SK-N-SH (cell line): ENCODE data around the gene SKIC8. TPM values are rescaled to one million over a fixed set of nuclear protein-coding genes. Genes with fewer than 3 reads are reported as not detected.

Experiments used
- CTCF ChIA-PET: fragments of 300-600, 350-600 bp; formaldehyde crosslinking; extraction: SDS; loops from one replicate; lab custom pipeline; 2021; lab: Yijun Ruan, JAX
- POLR2A ChIA-PET: fragments of 350-600 bp; sonication (Branson Sonifier 250); formaldehyde crosslinking; extraction: SDS; loops from one replicate; lab custom pipeline; 2020; ENCODE audit warnings: antibody characterized with exemption, inconsistent platforms; lab: Yijun Ruan, JAX
- DNase-seq: peaks from one replicate; pipeline ENCODE4 v3.0.0; 2012
- H2AFZ ChIP-seq: fragments of 200-600 bp; sonication (generic); 2 replicates; pipeline ENCODE4 v1.8.1; 2016; ENCODE audit warnings: antibody characterized with exemption, mild to moderate bottlenecking, low read depth
- H3F3A ChIP-seq: fragments of 200-600 bp; sonication (generic); replicated peaks from 2 replicates; pipeline ENCODE3; 2016; ENCODE audit warnings: antibody characterized with exemption, mild to moderate bottlenecking; ENCODE audit not compliant: insufficient read depth
- H3K27ac ChIP-seq, 2 experiments: fragments of 200-500 bp in 1 of 2; fragments of 200-600 bp in 1 of 2; sonication (Bioruptor generic) in 1 of 2; sonication (generic), shearing (Covaris generic) in 1 of 2; 2 replicates each; pipeline versions ENCODE4 v1.5.1 to v1.6.1; 2014 to 2016; ENCODE audit warnings: low read depth in 2 of 2, inconsistent platforms in 1 of 2, low read length in 1 of 2, mild to moderate bottlenecking in 1 of 2, mixed read lengths in 1 of 2
- H3K27me3 ChIP-seq: fragments of 200-600 bp; sonication (generic), shearing (Covaris generic); 2 replicates; pipeline ENCODE4 v1.6.1; 2016; ENCODE audit warnings: mixed run types; ENCODE audit not compliant: insufficient read depth
- H3K36me3 ChIP-seq, 2 experiments: fragments of 200-500 bp in 1 of 2; fragments of 200-600 bp in 1 of 2; sonication (Bioruptor generic) in 1 of 2; sonication (generic) in 1 of 2; replicated peaks in 1 of 2; 2 replicates each; pipeline versions ENCODE3 to v1.5.1; 2014 to 2016; ENCODE audit warnings: low read length in 1 of 2, mild to moderate bottlenecking in 1 of 2; ENCODE audit not compliant: insufficient read depth in 2 of 2, control insufficient read depth in 1 of 2
- H3K4me1 ChIP-seq, 2 experiments: fragments of 200-500 bp in 1 of 2; fragments of 200-600 bp in 1 of 2; sonication (Bioruptor generic) in 1 of 2; sonication (generic), shearing (Covaris generic) in 1 of 2; 2 replicates each; pipeline versions ENCODE4 v1.5.1 to v1.6.1; 2014 to 2016; ENCODE audit warnings: low read depth in 1 of 2, low read length in 1 of 2, mixed run types in 1 of 2; ENCODE audit not compliant: insufficient read depth in 2 of 2, control insufficient read depth in 1 of 2
- H3K4me2 ChIP-seq: fragments of 200-600 bp; sonication (generic), shearing (Covaris generic); 2 replicates; pipeline ENCODE4 v1.6.1; 2017; ENCODE audit warnings: mixed run types
- H3K4me3 ChIP-seq, 2 experiments: fragments of 200-500 bp in 1 of 2; fragments of 200-600 bp in 1 of 2; sonication (Bioruptor generic) in 1 of 2; sonication (generic), shearing (Covaris generic) in 1 of 2; 2 replicates each; pipeline versions ENCODE4 v1.5.1 to v1.8.1; 2014 to 2016; ENCODE audit warnings: low read depth in 2 of 2, inconsistent platforms in 1 of 2, low read length in 1 of 2, mild to moderate bottlenecking in 1 of 2, mixed read lengths in 1 of 2, moderate library complexity in 1 of 2
- H3K79me2 ChIP-seq: fragments of 200-600 bp; sonication (generic); 2 replicates; pipeline ENCODE4 v1.8.1; 2017; ENCODE audit warnings: mild to moderate bottlenecking; ENCODE audit not compliant: insufficient read depth
- H3K9ac ChIP-seq: fragments of 200-600 bp; sonication (generic); 2 replicates; pipeline ENCODE4 v1.6.1; 2017; ENCODE audit warnings: mixed run types
- H3K9me2 ChIP-seq: fragments of 200-600 bp; sonication (generic); 2 replicates; pipeline ENCODE4 v1.6.1; 2017; ENCODE audit warnings: mixed run types
- H3K9me3 ChIP-seq: fragments of 200-600 bp; sonication (generic); 2 replicates; pipeline ENCODE4 v1.6.1; 2017; ENCODE audit warnings: mixed run types, mild to moderate bottlenecking, moderate library complexity
- H4K20me1 ChIP-seq: fragments of 200-600 bp; sonication (generic); 2 replicates; pipeline ENCODE4 v1.6.1; 2017; ENCODE audit warnings: mild to moderate bottlenecking, mixed run types; ENCODE audit not compliant: insufficient read depth
- ELF1 ChIP-seq: IDR thresholded peaks from 2 replicates; pipeline ENCODE4 v1.4.0; 2012
- EP300 ChIP-seq, 2 experiments: IDR thresholded peaks; 2 replicates each; pipeline versions ENCODE4 v1.4.0 to v1.6.1; 2012; ENCODE audit warnings: borderline replicate concordance in 1 of 2, low read depth in 1 of 2, low read length in 1 of 2
- EZH2phosphoT487 ChIP-seq: fragments of 200-600 bp; sonication (generic); IDR thresholded peaks from 2 replicates; pipeline ENCODE4 v1.6.1; 2017; ENCODE audit warnings: low read depth, mixed run types, mild to moderate bottlenecking, antibody characterized with exemption, moderate library complexity, borderline replicate concordance
- FOSL2 ChIP-seq: IDR thresholded peaks from 2 replicates; pipeline ENCODE4 v1.4.0; 2012; ENCODE audit warnings: low read depth, mild to moderate bottlenecking, moderate library complexity, borderline replicate concordance
- FOXM1 ChIP-seq: IDR thresholded peaks from 2 replicates; pipeline ENCODE4 v1.4.0; 2012; ENCODE audit warnings: low read depth, mild to moderate bottlenecking
- GABPA ChIP-seq: IDR thresholded peaks from 2 replicates; pipeline ENCODE4 v1.4.0; 2012; ENCODE audit warnings: low read depth, mild to moderate bottlenecking
- GATA2 ChIP-seq: sonication (generic); formaldehyde crosslinking; IDR thresholded peaks from 2 replicates; pipeline ENCODE4 v1.5.0; 2020; ENCODE audit warnings: mild to moderate bottlenecking, missing genetic modification reagents
- IRF3 ChIP-seq: fragments of 150-350 bp; IDR thresholded peaks from 2 replicates; pipeline ENCODE4 v1.6.1; 2016; ENCODE audit warnings: mild to moderate bottlenecking, low read depth, low read length
- JUND ChIP-seq: IDR thresholded peaks from 2 replicates; pipeline ENCODE4 v1.4.0; 2012
- MXI1 ChIP-seq: IDR thresholded peaks from 2 replicates; pipeline ENCODE4 v1.6.1; 2012; ENCODE audit warnings: mild to moderate bottlenecking, low read depth, low read length, improper control_type of control experiment
- POLR2AphosphoS5 ChIP-seq: IDR thresholded peaks from 2 replicates; pipeline ENCODE4 v1.6.1; 2012; ENCODE audit warnings: low read depth, low read length
- RAD21 ChIP-seq: IDR thresholded peaks from 2 replicates; pipeline ENCODE4 v1.6.1; 2012; ENCODE audit warnings: mild to moderate bottlenecking, low read length
- RCOR1 ChIP-seq: fragments of 150-350 bp; IDR thresholded peaks from 2 replicates; pipeline ENCODE4 v1.6.1; 2017; ENCODE audit warnings: antibody characterized with exemption, low read length
- REST ChIP-seq: IDR thresholded peaks from 2 replicates; pipeline ENCODE4 v1.6.1; 2012; ENCODE audit warnings: mild to moderate bottlenecking, low read depth, low read length, moderate library complexity
- RFX5 ChIP-seq: IDR thresholded peaks from 2 replicates; pipeline ENCODE4 v1.6.1; 2012; ENCODE audit warnings: mild to moderate bottlenecking, improper control_type of control experiment, low read length
- RXRA ChIP-seq: IDR thresholded peaks from 2 replicates; pipeline ENCODE4 v1.4.0; 2012; ENCODE audit warnings: low read depth, mild to moderate bottlenecking, borderline replicate concordance
- SIN3A ChIP-seq: IDR thresholded peaks from 2 replicates; pipeline ENCODE4 v1.6.1; 2012; ENCODE audit warnings: low read depth, mild to moderate bottlenecking, low read length, moderate library complexity, borderline replicate concordance
- SMC3 ChIP-seq: IDR thresholded peaks from 2 replicates; pipeline ENCODE4 v1.6.1; 2012; ENCODE audit warnings: low read depth, low read length, improper control_type of control experiment
- TAF1 ChIP-seq: IDR thresholded peaks from 2 replicates; pipeline ENCODE4 v1.6.1; 2012; ENCODE audit warnings: low read depth, mild to moderate bottlenecking, low read length, moderate library complexity, borderline replicate concordance
- TCF12 ChIP-seq: IDR thresholded peaks from 2 replicates; pipeline ENCODE4 v1.4.0; 2012
- TEAD4 ChIP-seq: IDR thresholded peaks from 2 replicates; pipeline ENCODE4 v1.4.0; 2012; ENCODE audit warnings: mild to moderate bottlenecking, borderline replicate concordance; ENCODE audit not compliant: insufficient read depth
- USF2 ChIP-seq: fragments of 150-350 bp; IDR thresholded peaks from 2 replicates; pipeline ENCODE4 v1.6.1; 2017; ENCODE audit warnings: antibody characterized with exemption, low read length, low read depth, borderline replicate concordance
- YY1 ChIP-seq: IDR thresholded peaks from 2 replicates; pipeline ENCODE4 v1.4.0; 2012; ENCODE audit warnings: low read depth, mild to moderate bottlenecking
- WGBS: methylation state at CpG from one replicate; pipeline ENCODE4 v1.1.6; 2017; ENCODE audit warnings: low lambda C conversion rate; 5-methylcytosine and 5-hydroxymethylcytosine counted together
- polyA plus RNA-seq, 3 experiments: library from polyadenylated mRNA; depleted of rRNA; stranded (reverse); fragments of >200 nt; gene quantifications; 2 replicates each; pipeline ENCODE4 v1.2.3, GENCODE V29; 2012

The SKIC8 gene
- polyA plus RNA-seq, 1 of the 3 experiments (the other 2 are of a cell fraction) = 78.8 TPM

GRCh38 chr15:78251136-78251535, 48.3 kb downstream of the SKIC8 start:
- DNase-seq = no peak
- H3K9me2 ChIP-seq = no peaks in the 10 kb centered on the region
- TF ChIP-seq RCOR1 (no peak), MXI1 (no peak), GATA2 (no peak), RXRA (no peak), RFX5 (no peak), GABPA (no peak), SIN3A (no peak), TCF12 (no peak), POLR2AphosphoS5 (no peak), RAD21 (no peak), EZH2phosphoT487 (no peak), FOXM1 (no peak), FOSL2 (no peak), EP300 (IDR thresholded peaks at IDR 0.05; ENCODE audit: borderline replicate concordance in 1 of 2, low read depth in 1 of 2, low read length in 1 of 2) (no peak), REST (no peak), TEAD4 (no peak)
- 56% methylated on average over 9 of the region's 9 CpGs for WGBS
- H3K4me3 ChIP-seq = no peak overlapping the region
- CTCF ChIA-PET = interaction anchor here (0.5 to 1.4 kb wide), 4 partner anchors 10 to 367 kb away, joined by 3 to 6 read pairs (median 4); no protein-coding TSS in a partner anchor
- no peaks in the 10 kb centered on the region for H3K79me2 ChIP-seq
- H3K9me3 ChIP-seq = no peaks in the 10 kb centered on the region
- POLR2A ChIA-PET = no interaction called here
- no peaks in the 10 kb centered on the region for H3K4me1 ChIP-seq
- H3K4me2 ChIP-seq = no peak overlapping the region
- H3F3A ChIP-seq = no peaks in the 10 kb centered on the region
- no peak overlapping the region for H2AFZ ChIP-seq
- H3K27ac ChIP-seq = no peak overlapping the region
- no peaks in the 10 kb centered on the region for H3K36me3 ChIP-seq
- H3K27me3 ChIP-seq = no peaks in the 10 kb centered on the region
- no peaks in the 10 kb centered on the region for H4K20me1 ChIP-seq
- H3K9ac ChIP-seq = no peak overlapping the region

- H3K27me3 ChIP-seq = no peaks in the 10 kb centered on the region
- 84% methylated on average over 5 of the region's 5 CpGs for WGBS
- H3K9me3 ChIP-seq = no peaks in the 10 kb centered on the region
- no peak overlapping the region for H3K27ac ChIP-seq
- CTCF ChIA-PET = interaction anchor here (1.4 kb wide), 1 partner anchor 9 kb away, joined by 4 read pairs; no protein-coding TSS in a partner anchor
- H3K9ac ChIP-seq = no peak overlapping the region
- peaks cover 0 to 1% of the 10 kb centered on the region in 2 experiments; a peak in 1 of 4 replicates for H3K4me1 ChIP-seq
- no peaks in the 10 kb centered on the region for H3K36me3 ChIP-seq
- no peaks in the 10 kb centered on the region for H4K20me1 ChIP-seq
- H3K4me2 ChIP-seq = no peak overlapping the region
- POLR2A ChIA-PET = interaction anchor here (0.5 kb wide), 1 partner anchor 82 kb away, joined by 3 read pairs; no protein-coding TSS in a partner anchor
- H2AFZ ChIP-seq = no peak overlapping the region
- no peaks in the 10 kb centered on the region for H3K79me2 ChIP-seq
- no peak overlapping the region for H3K4me3 ChIP-seq
- H3F3A ChIP-seq = no peaks in the 10 kb centered on the region
- DNase-seq = no peak
- no peaks in the 10 kb centered on the region for H3K9me2 ChIP-seq
- TF ChIP-seq EZH2phosphoT487 = no peak
- no peak for TF ChIP-seq TAF1
- no peak for TF ChIP-seq IRF3
- no peak for TF ChIP-seq USF2
- no peak for TF ChIP-seq SMC3
- TF ChIP-seq YY1 = no peak
- no peak for TF ChIP-seq MXI1
- TF ChIP-seq RAD21 = no peak
- no peak for TF ChIP-seq ELF1
- TF ChIP-seq TEAD4 = no peak
- TF ChIP-seq TCF12 = no peak
- no peak for TF ChIP-seq JUND
- no peak for TF ChIP-seq FOXM1
- no peak for TF ChIP-seq GABPA
- TF ChIP-seq RXRA = no peak
- TF ChIP-seq RCOR1 = no peak
Measured at GRCh38 chr15:78249131-78249530, 50.3 kb downstream of the SKIC8 start.
